Adrenal gland (tissue), 5 donors: ENCODE measurements around the gene RGPD8.

ENCODE experiments used
- CTCF ChIP-seq, 6 experiments: fragments of 450-650 bp in 4 of 6; fragments of 200-600 bp in 2 of 6; sonication (generic) in 1 of 6; IDR thresholded peaks; 1 replicate in 5 of 6; 2 replicates in 1 of 6; pipeline versions ENCODE4 v1.5.1 to v1.8.0; 2016 to 2021; ENCODE audit warnings: antibody characterized with exemption in 6 of 6, mild to moderate bottlenecking in 2 of 6, moderate library complexity in 1 of 6
- POLR2A ChIP-seq, 2 donors: fragments of 450-650 bp; IDR thresholded peaks; one replicate each; pipeline ENCODE4 v1.6.1; 2017; ENCODE audit warnings: antibody characterized with exemption in 2 of 2, mild to moderate bottlenecking in 2 of 2, moderate library complexity in 1 of 2
- donor health status: DM: no; HTN: no; CAD: no.

GRCh38 chr2:112480530-112481049 lies 47.1 kb upstream of the RGPD8 start:
- TF ChIP-seq CTCF (IDR thresholded peaks at IDR 0.05) (no peak), POLR2A (IDR thresholded peaks at IDR 0.05) (no peak)
